Vagina (tissue), 2 donors: ENCODE measurements around the gene ZFPL1.

Experiments used
- CTCF ChIP-seq, 3 experiments: fragments of 450-650 bp in 2 of 3; fragments of 200-600 bp in 1 of 3; sonication (generic) in 1 of 3; IDR thresholded peaks; one replicate each; pipeline ENCODE4 v1.5.1; 2017 to 2019; ENCODE audit warnings: antibody characterized with exemption in 3 of 3, mild to moderate bottlenecking in 2 of 3, moderate library complexity in 2 of 3
- POLR2A ChIP-seq, 2 donors: fragments of 450-650 bp; IDR thresholded peaks; one replicate each; pipeline ENCODE4 v1.6.1; 2017; ENCODE audit warnings: antibody characterized with exemption in 2 of 2, mild to moderate bottlenecking in 2 of 2, moderate library complexity in 2 of 2
- POLR2AphosphoS5 ChIP-seq, 2 donors: sonication (generic); formaldehyde crosslinking; IDR thresholded peaks; one replicate each; pipeline ENCODE4 v1.9.0; 2017; ENCODE audit warnings: antibody characterized with exemption in 2 of 2, mild to moderate bottlenecking in 2 of 2, low read depth in 1 of 2; ENCODE audit not compliant: insufficient read depth in 1 of 2

- TF ChIP-seq CTCF (IDR thresholded peaks at IDR 0.05): peak in 2 of 3 experiments; percentile 16 to 42
- TF ChIP-seq POLR2AphosphoS5 (IDR thresholded peaks at IDR 0.05; ENCODE audit: insufficient read depth in 1 of 2, low read depth in 1 of 2): peak; percentile 94 to 100
- no peak for TF ChIP-seq POLR2A (IDR thresholded peaks at IDR 0.05)
These were observed at the start of gene ZFPL1, which contains the start of gene CDCA5 for GRCh38 chr11:65083834-65084597.
